PC-9 (cell line): Measurements from ENCODE around the gene HMGCR. TPM values are rescaled to one million over a fixed set of nuclear protein-coding genes. Genes with fewer than 3 reads are reported as not detected.

Experiments
- BruUV-seq: library from RNA; stranded (reverse); fragments of 400-500 nt; replicated peaks from 2 replicates; lab custom pipeline; 2021; lab: Mats Ljungman, UMichigan
- CTCF ChIA-PET: fragments of 300-600 bp; sonication (Branson Sonifier 250); formaldehyde crosslinking; loops from one replicate; lab custom pipeline; 2022; ENCODE audit warnings: antibody characterized with exemption; lab: Charles Lee
- POLR2A ChIA-PET: fragments of 300-600 bp; sonication (Branson Sonifier 250); formaldehyde crosslinking; loops from one replicate; lab custom pipeline; 2022; ENCODE audit warnings: antibody characterized with exemption; ENCODE audit not compliant: unreplicated experiment; lab: Charles Lee
- DNase-seq, 2 experiments: peaks; one replicate each; pipeline versions ENCODE4 v3.0.0 to v3.0.0-alpha.2; 2015 to 2022; ENCODE audit warnings: mixed read lengths in 1 of 2
- H2AFZ ChIP-seq: fragments of 200-600 bp; sonication (generic); 2 replicates; pipeline ENCODE4 v1.8.1; 2017; ENCODE audit warnings: antibody characterized with exemption
- H3F3A ChIP-seq: fragments of 200-600 bp; sonication (generic); 2 replicates; pipeline ENCODE4 v1.8.1; 2017; ENCODE audit warnings: antibody characterized with exemption, mild to moderate bottlenecking, low read depth; ENCODE audit not compliant: insufficient read depth
- H3K27ac ChIP-seq: fragments of 200-600 bp; sonication (generic); 2 replicates; pipeline ENCODE4 v1.6.1; 2016; ENCODE audit warnings: mixed run types
- H3K27me3 ChIP-seq: fragments of 200-600 bp; sonication (generic); 2 replicates; pipeline ENCODE4 v1.6.1; 2016; ENCODE audit warnings: low read depth, mixed run types; ENCODE audit not compliant: insufficient read depth
- H3K36me3 ChIP-seq: fragments of 200-600 bp; sonication (generic); 2 replicates; pipeline ENCODE4 v1.6.1; 2016; ENCODE audit warnings: low read depth, mixed run types
- H3K4me1 ChIP-seq: fragments of 200-600 bp; sonication (generic); replicated peaks from 2 replicates; pipeline ENCODE4 v1.6.1; 2016; ENCODE audit warnings: mixed run types; ENCODE audit not compliant: insufficient read depth
- H3K4me2 ChIP-seq: fragments of 200-600 bp; sonication (generic); 2 replicates; pipeline ENCODE4 v1.6.1; 2017; ENCODE audit warnings: mixed run types
- H3K4me3 ChIP-seq: fragments of 200-600 bp; sonication (generic); 2 replicates; pipeline ENCODE4 v1.6.1; 2016; ENCODE audit warnings: mixed run types
- H3K79me2 ChIP-seq: fragments of 200-600 bp; sonication (generic); 2 replicates; pipeline ENCODE4 v1.6.1; 2017; ENCODE audit warnings: low read depth, mixed run types
- H3K9me2 ChIP-seq: fragments of 200-600 bp; sonication (generic); 2 replicates; pipeline ENCODE4 v1.8.1; 2017; ENCODE audit warnings: mild to moderate bottlenecking; ENCODE audit not compliant: insufficient read depth
- H3K9me3 ChIP-seq: fragments of 200-600 bp; sonication (generic); 2 replicates; pipeline ENCODE4 v1.8.1; 2016; ENCODE audit warnings: low read depth; ENCODE audit not compliant: insufficient read depth
- H4K20me1 ChIP-seq: fragments of 200-600 bp; sonication (generic); 2 replicates; pipeline ENCODE4 v1.8.1; 2017; ENCODE audit not compliant: insufficient read depth
- EZH2 ChIP-seq: fragments of 200-600 bp; sonication (generic); IDR thresholded peaks from 2 replicates; pipeline ENCODE4 v1.8.0; 2017; ENCODE audit warnings: antibody characterized with exemption, low read depth
- intact Hi-C: fragments of 100-400 bp; cut with micrococcal nuclease; formaldehyde crosslinking; loops from one replicate; pipeline ENCODE4 v1.10.0; 2022; ENCODE audit not compliant: unreplicated experiment
- total RNA-seq: library from RNA; stranded (reverse); gene quantifications from 2 replicates; pipeline ENCODE4 v1.2.3, GENCODE V29; 2021
- TF ChIP-seq, protein P1 (sequence below): fragments of 200-600 bp; sonication (generic); conservative IDR thresholded peaks from 2 replicates; pipeline ENCODE4 v1.6.1; 2017; ENCODE audit warnings: mixed run types, antibody characterized with exemption, mild to moderate bottlenecking, moderate library complexity

Gene HMGCR
- total RNA-seq, 1 experiment from 2014 or later = 86.8 TPM

DNA sequence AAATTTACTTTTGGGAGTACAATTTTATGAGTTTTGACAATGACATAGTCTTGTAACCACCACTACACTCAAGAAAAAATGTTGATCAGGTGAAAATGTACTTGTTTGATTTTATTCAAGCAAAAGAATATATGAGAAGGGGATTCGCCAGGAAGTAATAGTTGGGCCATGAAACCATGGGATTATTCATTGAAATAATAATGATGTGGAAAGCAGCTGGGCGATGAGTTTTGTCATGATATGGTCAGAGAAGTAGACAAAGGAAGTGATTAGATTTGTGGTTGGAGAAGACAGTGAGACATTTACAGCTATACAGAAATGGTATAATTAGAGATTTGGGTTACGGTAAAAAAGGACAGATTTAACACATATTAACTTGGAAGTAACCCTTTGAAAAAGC is 11.2 kb downstream of the HMGCR start:
- Histone ChIP-seq H3K79me2 (peaks cover 14% of the 10 kb centered on the region), H3K9me3 (no peaks in the 10 kb centered on the region), H3K4me3 (no peak overlapping the region), H3K4me1 (no peaks in the 10 kb centered on the region), H3K9me2 (no peaks in the 10 kb centered on the region), H2AFZ (no peak overlapping the region), H3F3A (no peaks in the 10 kb centered on the region), H3K4me2 (no peak overlapping the region), H4K20me1 (peaks cover 7% of the 10 kb centered on the region), H3K27ac (no peak overlapping the region), H3K36me3 (peaks cover 70% of the 10 kb centered on the region), H3K27me3 (no peaks in the 10 kb centered on the region)
- ChIA-PET CTCF (no interaction called here), POLR2A (no interaction called here)
- BruUV-seq = no TSS peak
- TF ChIP-seq, protein P1, sequence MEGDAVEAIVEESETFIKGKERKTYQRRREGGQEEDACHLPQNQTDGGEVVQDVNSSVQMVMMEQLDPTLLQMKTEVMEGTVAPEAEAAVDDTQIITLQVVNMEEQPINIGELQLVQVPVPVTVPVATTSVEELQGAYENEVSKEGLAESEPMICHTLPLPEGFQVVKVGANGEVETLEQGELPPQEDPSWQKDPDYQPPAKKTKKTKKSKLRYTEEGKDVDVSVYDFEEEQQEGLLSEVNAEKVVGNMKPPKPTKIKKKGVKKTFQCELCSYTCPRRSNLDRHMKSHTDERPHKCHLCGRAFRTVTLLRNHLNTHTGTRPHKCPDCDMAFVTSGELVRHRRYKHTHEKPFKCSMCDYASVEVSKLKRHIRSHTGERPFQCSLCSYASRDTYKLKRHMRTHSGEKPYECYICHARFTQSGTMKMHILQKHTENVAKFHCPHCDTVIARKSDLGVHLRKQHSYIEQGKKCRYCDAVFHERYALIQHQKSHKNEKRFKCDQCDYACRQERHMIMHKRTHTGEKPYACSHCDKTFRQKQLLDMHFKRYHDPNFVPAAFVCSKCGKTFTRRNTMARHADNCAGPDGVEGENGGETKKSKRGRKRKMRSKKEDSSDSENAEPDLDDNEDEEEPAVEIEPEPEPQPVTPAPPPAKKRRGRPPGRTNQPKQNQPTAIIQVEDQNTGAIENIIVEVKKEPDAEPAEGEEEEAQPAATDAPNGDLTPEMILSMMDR = no peak
- no peak for TF ChIP-seq EZH2
- intact Hi-C loops = no loop called here
- DNase-seq = no peak

DNA sequence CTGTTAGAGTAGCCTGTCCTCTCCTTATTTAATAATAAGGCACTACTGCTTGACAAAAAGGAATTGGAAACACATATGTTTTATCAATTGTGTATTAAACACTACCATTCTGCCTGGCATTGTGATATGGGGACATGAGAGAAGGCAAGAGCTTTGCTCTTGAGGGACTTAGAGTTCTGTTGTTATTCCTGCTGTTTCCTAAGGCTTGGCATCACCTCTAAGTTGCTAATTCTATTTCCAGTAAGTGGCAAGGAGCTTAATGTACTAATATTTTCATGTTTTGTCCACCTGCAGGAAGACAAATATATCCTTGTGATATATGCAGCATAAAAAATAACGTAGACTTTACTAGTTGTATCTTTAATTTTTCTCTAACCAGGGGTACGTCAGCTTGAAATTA is 12.6 kb downstream of the HMGCR start:
- no TSS peak for BruUV-seq
- no peak overlapping the region for H3K27ac ChIP-seq
- H3K9me3 ChIP-seq = no peaks in the 10 kb centered on the region
- intact Hi-C loops = loop anchor here (10.0 kb wide), 1 partner anchor 215 kb away; no protein-coding TSS in a partner anchor
- ChIA-PET POLR2A (no interaction called here), CTCF (no interaction called here)
- no peak overlapping the region for H2AFZ ChIP-seq
- no peaks in the 10 kb centered on the region for H3K9me2 ChIP-seq
- TF ChIP-seq EZH2 = no peak
- TF ChIP-seq, protein P1 = no peak
- DNase-seq = no peak
- H4K20me1 ChIP-seq = peaks cover 6% of the 10 kb centered on the region
- H3K4me3 ChIP-seq = no peak overlapping the region
- no peaks in the 10 kb centered on the region for H3K4me1 ChIP-seq
- H3K4me2 ChIP-seq = no peak overlapping the region
- H3K79me2 ChIP-seq = peaks cover 5% of the 10 kb centered on the region; the same call in 1 of the 2 replicates
- H3K27me3 ChIP-seq = no peaks in the 10 kb centered on the region
- peaks cover 70% of the 10 kb centered on the region for H3K36me3 ChIP-seq
- 0 out of 2 replicates have a peak, but pooled peaks cover 4% of the 10 kb centered on the region for H3F3A ChIP-seq

DNA sequence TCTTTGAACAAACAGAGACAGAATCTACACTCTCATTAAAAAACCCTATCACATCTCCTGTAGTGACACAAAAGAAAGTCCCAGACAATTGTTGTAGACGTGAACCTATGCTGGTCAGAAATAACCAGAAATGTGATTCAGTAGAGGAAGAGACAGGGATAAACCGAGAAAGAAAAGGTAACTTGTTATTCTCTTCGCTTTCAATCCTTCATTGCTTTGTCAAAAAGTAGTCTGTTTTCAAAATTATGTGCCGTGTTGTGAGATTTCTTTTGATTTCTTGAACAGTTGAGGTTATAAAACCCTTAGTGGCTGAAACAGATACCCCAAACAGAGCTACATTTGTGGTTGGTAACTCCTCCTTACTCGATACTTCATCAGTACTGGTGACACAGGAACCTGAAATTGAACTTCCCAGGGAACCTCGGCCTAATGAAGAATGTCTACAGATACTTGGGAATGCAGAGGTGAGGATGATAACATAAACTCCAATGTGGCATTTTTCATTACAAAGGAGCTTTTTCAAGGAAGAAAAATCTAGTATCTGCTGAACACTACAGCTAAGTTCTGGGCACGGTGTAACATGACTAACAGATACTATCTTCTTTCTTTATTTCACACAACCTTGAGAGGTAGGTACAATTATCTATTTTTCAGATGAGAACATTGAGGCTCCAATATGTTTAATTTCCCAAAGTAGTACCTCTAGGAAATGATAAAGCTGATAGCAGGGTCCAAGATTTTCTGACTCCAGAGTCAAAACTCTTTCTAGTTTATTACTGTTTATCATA is 14.3 kb downstream of the HMGCR start:
- Histone ChIP-seq H4K20me1 (no peaks in the 10 kb centered on the region; the same call in none of the 2 replicates), H3F3A (peaks cover 10% of the 10 kb centered on the region; the same call in 1 of the 2 replicates), H3K9me3 (no peaks in the 10 kb centered on the region), H3K36me3 (peaks cover 69% of the 10 kb centered on the region), H3K79me2 (peaks cover 5% of the 10 kb centered on the region; the same call in 1 of the 2 replicates), H3K4me1 (no peaks in the 10 kb centered on the region), H3K4me2 (no peak overlapping the region), H3K27ac (no peak overlapping the region), H3K9me2 (no peaks in the 10 kb centered on the region), H2AFZ (no peak overlapping the region), H3K4me3 (no peak overlapping the region), H3K27me3 (no peaks in the 10 kb centered on the region)
- POLR2A ChIA-PET = interaction anchor here (0.6 kb wide), 1 partner anchor 109 kb away, joined by 3 read pairs; no protein-coding TSS in a partner anchor
- no TSS peak for BruUV-seq
- TF ChIP-seq EZH2 = no peak
- TF ChIP-seq, protein P1 = no peak
- CTCF ChIA-PET = interaction anchor here (0.6 kb wide), 1 partner anchor 162 kb away, joined by 3 read pairs; no protein-coding TSS in a partner anchor
- DNase-seq = no peak
- intact Hi-C loops = loop anchor here (10.0 kb wide), 1 partner anchor 213 kb away; no protein-coding TSS in a partner anchor
